T-helper 9 cell (primary cell): ENCODE data around the gene RNF123.
"Not testable (repeated sequence)": the region's sequence is repeated elsewhere in the genome, so short reads cannot be mapped to it uniquely, and the experiment has no call there.

Experiments
- DNase-seq: peaks from one replicate; pipeline ENCODE4 v3.0.0-alpha.2; 2020

RNF123 gene

DNA sequence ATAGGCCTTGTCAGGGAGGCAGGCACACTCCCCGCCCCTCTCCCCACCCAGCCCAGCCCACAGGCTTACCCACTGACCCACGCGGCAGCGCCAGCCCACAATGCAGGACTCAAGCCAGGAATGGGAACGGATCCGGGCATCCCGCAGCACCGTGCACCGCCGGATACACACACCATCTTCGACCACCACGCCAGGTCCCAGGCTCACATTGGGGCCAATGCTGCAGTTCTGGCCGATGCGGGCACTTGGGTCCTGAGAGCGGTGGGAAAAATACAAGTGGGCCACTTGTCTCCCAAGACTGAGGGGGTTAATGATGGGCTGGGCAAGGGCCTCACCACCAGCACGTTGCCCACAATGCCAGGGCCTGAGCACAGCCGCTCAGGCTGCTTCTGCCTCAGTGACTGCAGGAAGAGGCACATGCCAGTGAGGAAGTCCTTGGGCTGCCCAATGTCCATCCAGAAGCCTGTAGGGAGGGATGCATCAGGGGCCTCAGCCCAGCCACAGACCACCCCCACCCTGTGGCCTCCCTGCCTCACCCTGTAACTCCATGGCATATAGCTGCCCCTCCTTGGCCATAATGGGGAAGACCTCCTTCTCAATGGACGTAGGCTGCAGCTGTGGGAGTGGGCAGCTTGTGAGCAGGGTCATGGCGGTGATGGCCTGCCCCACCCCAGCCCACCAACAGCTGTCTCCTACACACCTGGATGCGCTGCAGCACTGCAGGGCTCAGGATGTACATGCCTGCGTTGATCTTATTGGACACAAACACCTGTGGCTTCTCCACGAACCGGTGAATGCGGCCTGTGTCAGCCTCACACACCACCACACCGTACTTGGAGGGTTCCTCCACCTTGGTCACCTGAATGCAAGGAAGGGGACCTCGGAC is 32.8 kb downstream of the RNF123 start:
- DNase-seq, result no peak

DNA sequence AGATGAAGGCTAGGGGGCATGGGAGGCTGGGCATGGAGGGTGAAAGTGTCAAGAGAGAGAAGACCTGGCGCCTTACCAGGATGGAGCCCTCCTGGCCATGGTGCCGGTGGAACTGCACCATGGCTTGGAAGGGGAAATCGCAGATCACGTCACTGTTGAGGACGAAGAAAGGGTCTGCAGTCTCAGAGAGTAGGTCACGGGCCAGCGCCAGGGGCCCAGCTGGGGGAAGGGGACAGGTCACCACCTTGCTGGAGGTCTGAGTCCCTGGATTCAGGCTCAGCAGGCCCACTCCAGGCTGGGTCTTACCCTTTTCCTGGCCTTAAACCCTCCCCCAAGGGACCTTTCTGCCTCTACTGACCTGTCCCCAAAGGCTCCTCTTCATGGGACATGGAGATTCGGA is 33.5 kb downstream of the RNF123 start:
- DNase-seq, result no peak

DNA sequence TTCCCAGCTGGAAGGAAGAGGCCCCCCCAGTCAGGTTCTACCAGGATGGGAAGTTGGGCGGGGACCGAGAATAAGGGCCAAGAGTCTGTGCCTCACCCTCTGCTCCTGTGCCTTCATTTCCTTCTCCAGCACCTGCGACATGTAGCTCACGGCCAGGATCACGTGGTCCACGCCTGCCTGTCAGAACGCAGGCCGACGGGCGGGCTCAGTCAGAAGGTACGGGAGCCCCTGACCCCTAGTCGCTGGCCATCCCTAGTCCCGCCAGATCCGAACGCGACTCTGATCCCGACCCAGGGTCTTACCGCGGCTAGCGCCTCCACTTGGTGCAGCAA is 33.9 kb downstream of the RNF123 start:
- DNase-seq, result peak; percentile 54

DNA sequence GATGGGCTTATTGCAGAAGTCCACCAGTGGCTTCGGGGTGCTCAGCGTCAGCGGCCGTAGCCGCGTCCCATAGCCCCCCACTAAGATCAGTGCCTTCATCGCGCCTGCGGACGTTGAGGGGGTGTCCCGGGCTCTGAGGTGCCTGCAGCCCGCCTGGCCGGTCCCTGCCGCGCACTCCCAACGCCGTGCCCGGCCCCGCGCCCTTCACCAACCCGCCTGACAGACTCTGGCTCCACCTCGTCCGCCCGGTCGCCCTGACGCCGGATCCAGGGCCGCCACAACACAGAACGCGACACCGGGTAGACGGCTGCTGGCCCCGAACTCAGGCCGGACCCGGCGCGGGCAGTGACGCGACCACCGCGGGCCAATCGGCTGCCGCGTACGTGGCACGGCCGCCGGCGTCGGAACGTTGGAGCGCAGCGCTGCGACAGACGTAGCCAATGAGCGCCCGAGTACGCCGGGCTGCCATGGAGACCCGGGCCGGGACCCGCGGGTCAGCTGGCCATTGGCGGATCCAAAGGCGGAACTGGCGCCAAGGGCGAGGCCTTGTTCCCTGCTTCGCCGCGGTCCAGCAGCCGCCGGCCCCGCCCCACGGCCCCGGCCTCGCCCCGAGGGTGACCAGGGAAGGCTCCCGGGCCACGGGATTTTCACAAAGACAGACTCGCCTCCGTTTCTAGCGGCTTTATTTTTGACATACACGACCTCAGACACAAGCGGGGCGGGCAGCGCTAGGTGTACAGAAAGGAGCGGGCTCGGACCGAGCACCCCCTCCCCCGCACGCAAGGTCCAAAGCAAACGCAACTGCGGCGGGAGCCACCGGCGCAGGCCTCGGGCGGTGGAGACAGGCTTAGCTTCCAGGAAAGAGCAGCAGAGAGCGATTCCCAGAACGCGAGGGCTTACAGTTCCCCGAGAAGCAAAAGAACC is 34.5 kb downstream of the RNF123 start, which contains the start of gene GMPPB:
Gene GMPPB (minus strand): TSS at position 324 of the 924 bp plus-strand sequence. CDS start 225 bp downstream, at position 99.
- peak; percentile 88 for DNase-seq

DNA sequence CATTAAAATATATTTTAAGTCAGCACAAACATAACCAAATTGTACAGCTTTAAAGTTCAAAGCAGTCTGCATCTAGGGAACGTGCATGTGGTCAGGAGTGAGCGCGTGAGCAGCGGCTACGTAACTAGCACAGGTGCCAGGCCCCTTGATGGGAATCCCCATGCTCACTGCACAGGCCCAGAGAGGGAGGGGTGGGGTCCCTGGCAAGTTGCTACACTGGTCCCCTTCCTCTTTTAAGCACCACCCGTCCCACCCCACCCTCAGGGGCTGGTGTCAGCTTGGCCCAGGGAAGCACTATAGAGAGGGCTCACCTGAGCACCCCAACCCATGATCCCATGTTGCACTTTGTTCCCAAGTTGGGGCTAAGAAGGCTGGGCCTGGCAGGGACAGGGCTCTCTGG is 35.2 kb downstream of the RNF123 start:
- peak; percentile 25 for DNase-seq

DNA sequence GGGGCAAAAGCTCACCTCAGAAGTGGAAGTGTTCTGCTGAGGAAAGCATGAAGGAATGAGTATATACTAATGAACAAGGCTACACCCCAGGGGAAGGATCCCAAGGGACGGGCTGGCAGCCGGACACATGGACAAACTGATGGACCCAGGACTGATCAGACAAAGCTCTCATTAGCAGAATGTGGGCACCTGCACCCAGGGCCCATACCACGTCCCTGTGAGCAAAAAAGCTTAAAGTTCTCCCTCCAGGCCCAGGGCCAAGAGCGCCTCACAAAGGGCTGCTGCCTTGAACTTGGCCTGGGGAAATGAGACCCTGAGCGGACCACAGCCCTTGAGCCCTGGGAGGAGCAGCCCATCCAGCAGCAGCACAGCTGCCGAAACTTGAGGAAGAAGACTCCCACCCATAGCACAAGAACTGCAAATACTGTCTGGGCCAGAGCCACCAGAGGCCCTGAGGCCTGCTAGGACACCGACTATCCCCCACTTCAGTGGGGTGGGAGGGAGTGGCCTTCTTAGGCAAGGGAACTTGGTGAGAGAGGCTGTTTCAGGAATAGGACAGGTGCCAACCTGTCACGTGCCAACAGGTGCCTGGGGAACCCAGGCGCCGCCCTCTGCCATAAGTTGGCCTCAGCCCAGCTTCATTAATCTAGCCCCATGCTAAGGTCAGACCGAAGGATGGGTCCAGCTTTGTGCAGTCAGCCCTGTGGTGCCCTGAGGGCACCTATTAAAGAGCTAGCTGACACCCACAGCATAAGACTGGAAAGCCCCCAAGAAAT is 36.7 kb downstream of the RNF123 start:
- no peak for DNase-seq

DNA sequence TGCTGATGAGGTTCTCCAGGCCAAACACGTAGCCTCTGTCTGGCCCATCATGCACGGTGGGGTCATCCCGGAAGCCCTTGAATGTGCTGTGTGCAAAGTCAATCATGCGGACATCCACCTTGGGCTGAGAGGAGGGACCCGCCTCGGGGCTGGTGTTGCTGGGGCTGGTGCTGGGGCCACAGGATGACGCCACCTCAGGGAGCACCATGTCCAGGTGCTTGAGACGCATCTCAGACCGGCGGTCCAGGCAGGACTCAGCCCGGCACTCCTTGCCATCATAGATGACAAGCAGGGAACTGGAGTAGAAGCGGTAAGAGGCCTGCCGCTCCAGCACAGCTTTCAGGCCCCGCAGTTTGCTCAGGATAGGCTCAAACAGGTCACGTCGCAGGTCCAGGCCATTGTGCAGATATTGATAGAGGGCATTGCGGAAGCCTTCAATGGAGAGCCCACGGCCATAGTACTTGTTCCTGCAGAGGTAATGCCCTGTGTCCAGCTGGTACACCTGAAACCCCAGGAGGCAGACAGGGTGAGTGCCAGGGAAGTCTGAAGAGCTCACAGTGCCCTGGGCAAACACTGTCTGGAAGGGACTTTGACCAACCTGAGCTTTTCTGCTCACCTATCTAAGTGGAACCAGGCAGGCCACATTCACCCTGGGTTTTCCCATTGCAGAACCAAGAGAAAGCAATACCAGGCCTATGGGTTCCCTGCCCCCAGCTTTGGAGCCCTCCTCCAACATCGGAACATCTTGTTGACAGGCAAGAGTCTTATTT is 38.0 kb downstream of the RNF123 start:
- DNase-seq, result no peak

DNA sequence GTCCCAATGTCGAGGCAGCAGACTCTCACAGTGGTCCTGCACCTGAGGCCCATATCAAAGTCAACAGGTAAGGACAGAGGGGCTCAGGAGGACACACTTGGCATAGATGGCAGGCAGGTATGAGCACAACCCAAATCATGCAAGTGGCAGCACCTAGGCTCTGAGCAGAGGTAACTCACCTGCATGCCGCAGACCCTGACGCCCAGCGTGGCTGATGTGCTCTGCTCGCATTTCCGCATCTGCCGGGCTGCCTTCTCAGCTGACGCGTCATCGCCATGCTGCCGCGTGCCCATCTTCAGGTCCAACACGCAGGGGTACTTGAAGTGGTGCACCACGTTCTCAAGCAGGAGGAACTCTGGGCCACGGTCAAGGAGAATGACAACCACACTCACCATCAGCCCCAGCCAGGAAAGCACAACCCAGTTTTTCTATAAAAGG is 38.6 kb downstream of the RNF123 start:
- no peak for DNase-seq

DNA sequence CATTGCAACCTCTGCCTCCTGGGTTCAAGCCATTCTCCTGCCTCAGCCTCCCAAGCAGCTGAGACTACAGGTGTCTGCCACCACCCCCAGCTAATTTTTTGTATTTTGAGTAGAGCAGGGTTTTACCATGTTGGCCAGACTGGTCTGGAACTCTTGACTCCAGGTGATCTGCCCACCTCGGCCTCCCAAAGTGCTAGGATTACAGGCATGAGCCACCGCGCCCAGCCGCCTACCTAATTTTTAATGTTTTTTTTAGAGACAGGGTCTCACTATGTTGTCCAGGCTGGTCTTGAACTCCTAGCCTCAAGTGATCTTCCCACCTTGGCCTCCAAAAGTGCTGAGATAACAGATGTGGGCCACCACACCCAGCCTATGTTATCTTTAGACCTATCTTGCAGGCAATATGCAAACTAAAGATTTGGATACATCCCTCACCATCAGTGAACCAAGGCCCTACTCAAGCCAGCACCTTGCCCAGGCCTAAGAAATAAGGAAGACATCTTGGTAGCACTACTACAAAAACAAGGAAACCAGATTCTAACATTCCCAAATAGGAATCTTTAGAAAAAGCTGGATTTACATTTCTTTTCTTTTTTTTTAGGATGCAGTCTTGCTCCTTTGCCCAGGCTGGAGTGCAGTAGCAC is 40.7 kb downstream of the RNF123 start:
- no peak for DNase-seq

DNA sequence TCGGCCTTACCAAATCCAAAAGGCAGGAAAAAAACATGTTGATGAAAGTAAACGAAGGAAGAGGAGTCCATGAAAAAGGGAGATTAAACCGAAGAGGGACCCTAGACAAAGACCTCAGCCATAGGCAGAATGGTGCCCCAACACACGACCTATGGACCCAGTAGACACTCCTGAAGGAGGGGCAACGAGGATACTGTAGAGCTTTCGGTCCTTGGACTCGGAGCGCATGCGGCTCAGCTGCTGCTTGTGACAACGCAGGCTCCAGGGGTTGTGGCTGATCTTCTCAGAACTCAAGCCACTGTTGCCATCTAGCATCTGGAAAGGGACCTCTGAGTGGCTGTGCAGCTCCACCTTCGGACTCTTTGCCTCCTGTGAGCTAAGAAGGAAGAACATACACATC is 43.2 kb downstream of the RNF123 start:
- no peak for DNase-seq

DNA sequence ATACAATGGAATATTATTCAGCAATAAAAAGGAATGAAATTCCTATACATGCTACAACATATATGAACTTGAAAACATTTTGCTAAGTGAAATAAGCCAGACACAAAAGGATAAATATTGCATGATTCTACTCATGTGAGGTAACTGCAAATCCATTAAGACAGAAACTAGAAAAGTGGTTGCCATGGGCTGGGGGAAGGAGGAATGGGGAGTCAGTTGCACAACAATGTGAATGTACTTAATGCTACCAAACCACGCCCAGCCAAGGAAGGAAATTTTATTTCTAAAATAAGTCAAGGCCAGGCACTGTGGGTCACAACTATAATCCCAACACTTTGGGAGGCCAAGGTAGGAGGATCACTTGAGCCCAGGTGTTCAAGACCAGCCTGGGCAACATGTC is 44.2 kb downstream of the RNF123 start:
- no peak for DNase-seq

DNA sequence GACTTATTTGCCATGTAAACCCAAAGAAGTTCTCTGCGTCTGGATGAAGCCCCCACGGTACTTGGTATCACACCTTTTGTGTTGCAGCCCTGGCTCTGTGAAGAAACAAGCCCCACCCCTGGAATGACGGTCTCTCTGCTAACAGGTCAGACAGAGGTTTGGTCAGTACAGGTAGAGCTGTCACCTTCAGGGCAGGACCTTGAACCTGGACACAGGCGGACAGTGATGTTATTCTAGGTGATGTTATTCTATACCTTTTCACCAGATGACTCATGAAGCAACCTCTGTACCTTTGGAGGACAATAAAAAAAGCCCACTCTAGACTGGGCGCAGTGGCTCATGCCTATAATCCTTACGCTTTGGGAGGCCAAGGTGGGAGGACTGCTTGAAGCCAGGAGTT is 45.4 kb downstream of the RNF123 start:
- DNase-seq, result no peak

DNA sequence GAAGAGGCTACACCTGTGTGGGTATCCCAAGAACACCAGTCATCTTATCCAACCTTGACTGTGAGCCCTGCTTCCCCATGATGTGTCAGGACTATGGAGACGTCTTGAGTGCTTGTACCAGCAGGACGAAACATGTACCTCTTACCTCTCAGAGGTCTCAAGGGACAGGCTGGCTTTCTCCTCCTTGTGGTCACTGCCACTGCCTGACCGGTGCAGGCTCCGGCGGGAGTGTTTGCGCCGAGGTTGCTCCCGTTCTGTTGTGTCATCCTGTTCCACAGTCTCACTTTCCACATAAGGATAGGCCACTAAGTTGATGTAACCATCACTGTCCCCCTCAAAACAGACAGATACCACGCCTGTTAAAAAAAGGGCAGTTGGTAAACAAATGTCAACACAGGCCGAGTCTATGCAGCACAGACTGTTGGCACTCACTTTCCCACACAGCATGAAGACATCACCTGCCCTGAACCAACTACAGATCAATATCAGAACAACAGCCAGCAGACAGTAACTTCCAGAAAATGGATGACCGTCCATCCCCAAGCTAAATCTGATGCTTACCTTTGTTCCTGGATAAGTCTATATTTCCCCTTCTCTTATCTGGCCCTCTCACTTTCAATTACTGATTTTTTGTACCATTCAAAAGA is 48.8 kb downstream of the RNF123 start:
- no peak for DNase-seq

DNA sequence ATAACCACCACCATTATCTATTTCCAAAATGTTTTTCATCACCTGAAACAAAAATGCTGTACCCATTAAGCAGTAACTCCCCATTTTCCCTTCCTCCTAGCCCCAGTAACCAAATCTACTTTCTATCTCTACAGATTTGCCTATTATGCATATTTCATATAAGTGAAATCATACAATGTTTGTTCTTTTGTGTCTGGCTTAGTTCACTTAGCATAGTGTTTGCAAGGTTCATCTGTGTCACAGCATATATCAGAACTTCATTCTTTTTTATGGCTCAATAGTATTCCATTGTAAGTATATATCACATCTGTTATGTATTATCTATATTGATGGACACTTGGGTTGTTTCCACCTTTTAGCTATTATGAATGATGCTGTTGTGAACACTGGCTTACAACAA is 51.1 kb downstream of the RNF123 start:
- no peak for DNase-seq

DNA sequence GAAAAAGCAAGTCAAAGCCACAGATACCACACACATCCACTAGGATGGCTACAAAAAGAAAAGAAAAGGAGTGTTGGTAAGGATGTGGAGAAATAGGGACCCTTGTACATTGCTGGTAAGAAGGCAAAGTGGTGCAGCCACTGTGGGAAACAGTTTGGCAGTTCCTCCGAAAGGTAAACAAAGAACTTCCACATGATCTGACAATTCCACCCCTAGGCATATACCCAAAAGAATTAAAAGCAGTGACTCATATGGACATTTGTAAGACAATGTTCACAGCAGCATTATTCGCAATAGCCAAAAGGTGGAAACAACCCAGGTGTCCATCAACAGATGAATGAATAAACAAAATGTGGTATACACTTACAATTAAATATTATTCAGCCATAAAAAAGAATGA is 56.6 kb downstream of the RNF123 start:
- no peak for DNase-seq

DNA sequence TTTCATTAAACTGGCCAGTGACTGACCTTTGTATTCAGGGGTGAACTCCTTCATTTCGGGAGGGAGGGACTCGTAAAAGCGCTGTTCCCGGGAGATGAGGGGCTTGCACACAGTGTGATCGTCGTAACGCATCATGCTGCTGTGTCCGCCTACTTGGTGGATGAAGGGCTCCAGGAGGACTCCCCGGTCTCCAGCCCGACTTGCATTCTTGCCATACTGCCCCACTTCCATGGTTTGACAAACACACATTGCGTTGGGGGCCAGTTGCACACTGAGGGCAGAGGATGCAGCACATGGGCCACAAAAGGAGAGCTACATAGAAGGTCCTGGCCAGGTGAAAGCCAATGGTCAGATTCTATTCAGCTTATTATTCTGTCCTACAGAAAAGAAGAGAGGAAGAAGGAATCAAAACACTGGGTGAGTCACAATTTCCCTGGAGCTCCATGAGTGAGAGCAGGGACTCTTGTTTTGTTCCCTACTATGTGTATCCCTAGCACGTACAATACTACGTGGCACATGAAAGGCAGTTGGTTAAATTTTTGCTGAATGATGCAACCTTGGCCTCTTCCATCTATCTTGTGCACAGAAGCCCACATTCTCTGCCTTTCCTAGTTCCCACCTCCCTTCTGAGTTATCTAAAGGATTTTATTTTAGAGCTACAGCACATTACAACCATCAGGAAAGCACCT is 58.6 kb downstream of the RNF123 start:
- no peak for DNase-seq

DNA sequence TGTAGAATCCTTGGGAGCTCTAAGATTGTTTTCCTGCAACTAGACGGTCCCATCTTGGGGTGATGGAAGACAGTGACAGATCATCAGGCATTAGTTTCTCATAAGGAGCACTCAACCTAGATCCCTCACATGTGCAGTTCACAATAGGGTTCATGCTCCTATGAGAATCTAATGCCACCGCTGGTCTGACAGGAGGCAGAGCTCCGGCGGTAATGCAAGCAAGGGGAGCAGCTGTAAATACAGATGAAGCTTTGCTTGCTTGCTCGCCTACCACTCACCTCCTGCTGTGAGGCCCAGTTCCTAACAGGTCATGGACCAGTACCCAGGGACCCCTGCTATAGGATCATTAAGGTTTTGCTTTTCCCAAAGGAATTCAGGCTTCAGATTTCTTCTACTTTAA is 59.5 kb downstream of the RNF123 start:
- not testable (repeated sequence) for DNase-seq

DNA sequence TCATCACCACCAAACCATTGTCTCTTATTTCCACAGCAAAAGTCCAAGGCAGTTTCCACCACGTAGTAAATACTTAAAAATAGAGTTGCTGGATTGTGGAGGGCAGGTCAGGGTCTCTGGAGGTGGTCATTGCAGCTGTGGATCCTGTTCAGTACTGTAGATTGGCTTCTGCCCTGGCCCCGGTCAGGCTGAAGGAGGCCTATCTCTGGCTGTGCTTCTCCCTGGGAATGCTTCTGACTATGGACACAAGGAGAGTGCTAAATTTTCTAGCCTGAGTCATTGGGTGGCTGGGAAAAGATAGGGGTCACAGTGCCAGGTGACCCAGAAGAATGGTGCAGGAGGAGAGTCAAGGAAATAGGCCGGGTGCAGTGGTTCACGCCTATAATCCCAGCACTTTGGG is 60.7 kb downstream of the RNF123 start:
- DNase-seq, result no peak

DNA sequence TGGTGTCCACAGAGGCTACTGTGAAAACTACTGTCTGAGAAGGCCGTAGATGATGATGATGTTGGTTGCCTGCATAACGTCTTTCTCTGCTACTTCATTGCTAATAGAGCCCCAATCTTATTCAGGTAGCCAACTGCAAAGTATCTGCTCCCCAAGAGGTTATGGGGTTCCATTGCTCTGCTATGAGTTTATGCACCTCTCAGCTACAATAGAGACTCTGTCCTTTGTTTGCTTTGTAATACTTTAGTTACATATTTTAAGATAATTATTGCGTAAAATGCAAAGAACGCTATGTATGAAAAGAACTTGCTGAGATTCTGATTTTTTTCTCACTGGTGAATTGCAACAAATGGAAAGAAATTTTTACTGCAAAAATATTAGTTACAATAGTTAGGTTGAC is 62.1 kb downstream of the RNF123 start:
- DNase-seq, result no peak

DNA sequence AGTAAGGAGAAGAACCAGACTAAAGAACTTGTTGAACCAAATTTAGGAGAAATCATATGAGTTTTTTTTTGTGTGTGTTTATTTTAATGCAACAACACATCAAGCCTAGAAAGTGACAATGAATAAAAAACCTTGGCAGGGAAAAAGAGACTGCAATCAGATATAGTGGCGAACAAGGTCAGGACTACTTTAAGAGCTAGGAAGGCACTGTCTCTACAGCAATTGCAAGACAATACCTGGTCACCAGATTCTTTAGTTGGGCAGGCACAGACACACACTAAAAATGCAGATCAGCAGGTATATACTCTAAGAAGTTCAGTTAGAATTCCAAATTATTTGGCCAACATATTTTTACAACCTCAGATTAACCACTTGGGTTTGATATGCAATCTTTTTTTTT is 65.2 kb downstream of the RNF123 start:
- no peak for DNase-seq

DNA sequence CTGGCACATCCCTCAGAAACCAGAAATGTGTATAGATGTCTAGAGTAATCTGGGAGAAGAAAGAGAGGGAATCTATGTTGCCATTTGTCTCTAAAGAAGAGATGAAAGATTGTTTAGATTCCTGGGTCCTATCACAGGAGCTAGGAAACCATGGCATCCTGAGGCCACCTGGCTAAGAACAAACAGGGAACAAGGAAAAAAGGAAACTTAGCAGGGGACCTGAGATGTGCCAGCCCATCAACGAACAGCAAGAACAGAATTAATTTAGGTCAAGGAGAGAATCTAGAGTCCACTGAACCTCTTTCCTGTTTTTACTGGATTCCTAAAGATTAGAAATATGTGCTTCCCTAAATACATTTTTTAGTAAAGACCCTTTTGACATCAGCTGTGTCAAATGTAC is 66.7 kb downstream of the RNF123 start:
- DNase-seq, result no peak
